KMS-11 (cell line): ENCODE data around the gene TMEM38A.
"Not testable (repeated sequence)": the region's sequence is repeated elsewhere in the genome, so short reads cannot be mapped to it uniquely, and the experiment has no call there.

Experiments used
- H2AFZ ChIP-seq: fragments of 200-600 bp; sonication (generic); 2 replicates; pipeline ENCODE4 v1.6.1; 2016; ENCODE audit warnings: antibody characterized with exemption, mixed run types, low read depth
- H3K27ac ChIP-seq: fragments of 200-600 bp; sonication (generic); 2 replicates; pipeline ENCODE4 v1.6.1; 2016; ENCODE audit warnings: mild to moderate bottlenecking, mixed run types
- H3K27me3 ChIP-seq: fragments of 200-600 bp; sonication (generic); 2 replicates; pipeline ENCODE4 v1.6.1; 2017; ENCODE audit warnings: mild to moderate bottlenecking, low read depth, mixed run types, moderate library complexity; ENCODE audit not compliant: insufficient read depth
- H3K36me3 ChIP-seq: fragments of 200-600 bp; sonication (generic); 2 replicates; pipeline ENCODE4 v1.6.1; 2017; ENCODE audit warnings: mild to moderate bottlenecking, mixed run types; ENCODE audit not compliant: insufficient read depth
- H3K4me1 ChIP-seq: fragments of 200-600 bp; sonication (generic); 2 replicates; pipeline ENCODE4 v1.6.1; 2016; ENCODE audit warnings: mild to moderate bottlenecking, low read depth, mixed run types; ENCODE audit not compliant: poor library complexity, severe bottlenecking
- H3K4me2 ChIP-seq: fragments of 200-600 bp; sonication (generic); 2 replicates; pipeline ENCODE4 v1.7.0; 2016; ENCODE audit warnings: mild to moderate bottlenecking, mixed run types
- H3K4me3 ChIP-seq: fragments of 200-600 bp; sonication (generic); IDR thresholded peaks from 2 replicates; pipeline ENCODE4 v1.6.1; 2017; ENCODE audit warnings: low read depth, low read length, mixed read lengths; ENCODE audit not compliant: insufficient read depth
- H3K79me2 ChIP-seq: fragments of 200-600 bp; sonication (generic); 2 replicates; pipeline ENCODE4 v1.6.1; 2016; ENCODE audit warnings: low read depth, mixed run types; ENCODE audit not compliant: insufficient read depth
- H3K9ac ChIP-seq: fragments of 200-600 bp; sonication (generic); 2 replicates; pipeline ENCODE4 v1.6.1; 2016; ENCODE audit warnings: mild to moderate bottlenecking, mixed run types
- H4K20me1 ChIP-seq: fragments of 200-600 bp; sonication (generic); 2 replicates; pipeline ENCODE4 v1.6.1; 2016; ENCODE audit warnings: mild to moderate bottlenecking, mixed run types; ENCODE audit not compliant: insufficient read depth
- CTCF ChIP-seq: fragments of 200-600 bp; sonication (generic); conservative IDR thresholded peaks from 2 replicates; pipeline ENCODE4 v1.6.1; 2017; ENCODE audit warnings: low read depth, mild to moderate bottlenecking, antibody characterized with exemption, low read length, moderate library complexity, mixed read lengths

Gene TMEM38A

GRCh38 chr19:16659832-16660708 is 869 bp upstream of the TMEM38A start, which contains the start of gene SMIM7:
Gene SMIM7, minus strand, starts transcription at chr19:16660144. Its CDS starts 34 bp downstream, at chr19:16660110.
- Histone ChIP-seq H3K27me3 (no peaks in the 10 kb centered on the region), H3K9ac (peak within 1 kb of the TSS; percentile 52), H4K20me1 (0 out of 2 replicates have a peak, but pooled peaks cover 4% of the 10 kb centered on the region), H3K79me2 (peaks cover 22% of the 10 kb centered on the region), H3K27ac (peak within 1 kb of the TSS; percentile 38), H3K36me3 (no peaks in the 10 kb centered on the region), H3K4me2 (peak within 1 kb of the TSS; percentile 98), H3K4me3 (no peak within 1 kb of the TSS), H3K4me1 (peaks cover 24% of the 10 kb centered on the region), H2AFZ (peak within 1 kb of the TSS; percentile 68; the same call in 1 of the 2 replicates)
- no peak for TF ChIP-seq CTCF

GRCh38 chr19:16661480-16662034 is 618 bp downstream of the TMEM38A start:
- peaks cover 22% of the 10 kb centered on the region for H3K79me2 ChIP-seq
- H2AFZ ChIP-seq: peak overlapping the region; percentile 68
- no peaks in the 10 kb centered on the region for H3K36me3 ChIP-seq
- H3K9ac ChIP-seq: peak overlapping the region; percentile 49; the same call in 1 of the 2 replicates
- peaks cover 24% of the 10 kb centered on the region for H3K4me1 ChIP-seq
- H3K27me3 ChIP-seq: no peaks in the 10 kb centered on the region
- no peak for TF ChIP-seq CTCF
- H3K4me3 ChIP-seq: no peak overlapping the region
- H3K27ac ChIP-seq: no peak overlapping the region
- H4K20me1 ChIP-seq: 0 out of 2 replicates have a peak, but pooled peaks cover 4% of the 10 kb centered on the region
- H3K4me2 ChIP-seq: peak overlapping the region; percentile 86

- H3K9ac ChIP-seq: no peak overlapping the region
- H3K79me2 ChIP-seq: no peaks in the 10 kb centered on the region
- no peaks in the 10 kb centered on the region for H3K27me3 ChIP-seq
- no peak for TF ChIP-seq CTCF
- no peak overlapping the region for H3K4me3 ChIP-seq
- H4K20me1 ChIP-seq: no peaks in the 10 kb centered on the region
- H3K4me1 ChIP-seq: no peaks in the 10 kb centered on the region
- no peaks in the 10 kb centered on the region for H3K36me3 ChIP-seq
- no peak overlapping the region for H2AFZ ChIP-seq
- no peak overlapping the region for H3K27ac ChIP-seq
- no peak overlapping the region for H3K4me2 ChIP-seq
Observed at GRCh38 chr19:16668176-16668575, 7.2 kb downstream of the TMEM38A start.

- H3K4me1 ChIP-seq, H3K27me3 ChIP-seq, H3K27ac ChIP-seq, H2AFZ ChIP-seq, H3K79me2 ChIP-seq, H3K4me2 ChIP-seq, H3K36me3 ChIP-seq, H4K20me1 ChIP-seq, H3K4me3 ChIP-seq, H3K9ac ChIP-seq: not testable (repeated sequence)
Observed at GRCh38 chr19:16668702-16669101, 7.8 kb downstream of the TMEM38A start.
